IMR-90 (cell line): Measurements from ENCODE around the gene PHKG2.

ENCODE experiments used
- CTCF ChIP-seq: conservative IDR thresholded peaks from 2 replicates; pipeline ENCODE4 v1.5.1; 2012; ENCODE audit warnings: mild to moderate bottlenecking, low read depth, low read length, improper control_type of control experiment
- POLR2A ChIP-seq: IDR thresholded peaks from 2 replicates; pipeline ENCODE4 v1.6.1; 2012; ENCODE audit warnings: mild to moderate bottlenecking, low read depth, low read length
- SMC3 ChIP-seq: fragments of 150-350 bp; IDR thresholded peaks from 2 replicates; pipeline ENCODE4 v1.6.1; 2016; ENCODE audit warnings: low read depth, mild to moderate bottlenecking, antibody characterized with exemption, low read length, moderate library complexity

GRCh38 chr16:30721606-30722005 lies 26.6 kb upstream of the PHKG2 start:
- TF ChIP-seq CTCF (no peak), SMC3 (no peak), POLR2A (no peak)
